Hepatocyte (in vitro differentiated cells): ENCODE results near the gene CACNA1B. TPM values are rescaled to one million over a fixed set of nuclear protein-coding genes. Genes with fewer than 3 reads are reported as not detected.

Source experiments
- DNase-seq: peaks from one replicate; pipeline ENCODE4 v3.0.0-alpha.2; 2016; ENCODE audit warnings: low spot score
- H2AFZ ChIP-seq: fragments of 200-600 bp; sonication (generic); 2 replicates; pipeline ENCODE4 v1.6.0; 2016; ENCODE audit warnings: antibody characterized with exemption, mild to moderate bottlenecking
- H3K27ac ChIP-seq: fragments of 200-600 bp; sonication (generic); 2 replicates; pipeline ENCODE4 v1.5.1; 2016; ENCODE audit warnings: mild to moderate bottlenecking
- H3K27me3 ChIP-seq: fragments of 200-600 bp; sonication (generic); 2 replicates; pipeline ENCODE4 v1.6.1; 2016
- H3K36me3 ChIP-seq: fragments of 200-600 bp; sonication (generic); replicated peaks from 2 replicates; pipeline ENCODE4 v1.5.1; 2016; ENCODE audit warnings: low read depth; ENCODE audit not compliant: insufficient read depth
- H3K4me1 ChIP-seq: fragments of 200-600 bp; sonication (generic); 2 replicates; pipeline ENCODE4 v1.5.1; 2016; ENCODE audit warnings: mild to moderate bottlenecking, moderate library complexity; ENCODE audit not compliant: insufficient read depth
- H3K4me2 ChIP-seq: fragments of 200-600 bp; sonication (generic); 2 replicates; pipeline ENCODE4 v1.6.0; 2016
- H3K4me3 ChIP-seq: fragments of 200-600 bp; sonication (generic); 2 replicates; pipeline ENCODE4 v1.5.1; 2016; ENCODE audit warnings: mild to moderate bottlenecking
- H3K79me2 ChIP-seq: fragments of 200-600 bp; sonication (generic); 2 replicates; pipeline ENCODE4 v1.6.0; 2017; ENCODE audit warnings: mild to moderate bottlenecking
- H3K9me2 ChIP-seq: fragments of 200-600 bp; sonication (generic); replicated peaks from 2 replicates; pipeline ENCODE4 v1.6.0; 2017; ENCODE audit warnings: mild to moderate bottlenecking; ENCODE audit not compliant: insufficient read depth
- H3K9me3 ChIP-seq: fragments of 200-600 bp; sonication (generic); 2 replicates; pipeline ENCODE4 v1.5.1; 2016; ENCODE audit warnings: low read depth, mild to moderate bottlenecking
- H4K20me1 ChIP-seq: fragments of 200-600 bp; sonication (generic); 2 replicates; pipeline ENCODE4 v1.6.0; 2016; ENCODE audit warnings: mild to moderate bottlenecking; ENCODE audit not compliant: insufficient read depth, poor library complexity, severe bottlenecking
- CTCF ChIP-seq: fragments of 200-600 bp; sonication (generic); IDR thresholded peaks from 2 replicates; pipeline ENCODE4 v1.5.1; 2016; ENCODE audit warnings: antibody characterized with exemption, mild to moderate bottlenecking; ENCODE audit not compliant: poor library complexity
- EZH2 ChIP-seq: fragments of 200-600 bp; sonication (generic); IDR thresholded peaks from 2 replicates; pipeline ENCODE4 v1.6.1; 2016; ENCODE audit warnings: antibody characterized with exemption, mild to moderate bottlenecking, borderline replicate concordance
- EZH2phosphoT487 ChIP-seq: fragments of 200-600 bp; sonication (generic); IDR thresholded peaks from one replicate; pipeline ENCODE4 v1.6.1; 2018; ENCODE audit warnings: antibody characterized with exemption, mild to moderate bottlenecking, low read depth, moderate library complexity; ENCODE audit not compliant: unreplicated experiment, severe bottlenecking
- whole genome bisulfite sequencing: methylation state at CpG from one replicate; pipeline ENCODE4 v1.1.6; 2016; ENCODE audit warnings: low lambda C conversion rate; ENCODE audit errors: missing lambda C conversion rate; 5-methylcytosine and 5-hydroxymethylcytosine counted together
- polyA plus RNA-seq: library from polyadenylated mRNA; unstranded; fragments of >200 nt; fragmentation: Nextera tagmentation; extraction: Ambion mirVana; gene quantifications from 2 replicates; pipeline ENCODE4 v1.2.1, GENCODE V29; 2016
- total RNA-seq: library from RNA; depleted of rRNA; stranded (reverse); fragments of >200 nt; gene quantifications from 2 replicates; pipeline ENCODE4 v1.2.3, GENCODE V29; 2014

The CACNA1B gene
- total and polyA plus RNA-seq, 2 experiments from 2014 or later: 0.30 to 0.39 TPM

- WGBS: 69% methylated on average over 9 of the region's 9 CpGs
- Histone ChIP-seq H3K36me3 (no peaks in the 10 kb centered on the region), H3K4me3 (no peak overlapping the region), H3K4me1 (no peaks in the 10 kb centered on the region), H3K27ac (no peak overlapping the region), H3K79me2 (no peaks in the 10 kb centered on the region), H3K4me2 (no peak overlapping the region), H2AFZ (no peak overlapping the region), H3K9me3 (no peaks in the 10 kb centered on the region), H3K27me3 (no peaks in the 10 kb centered on the region), H3K9me2 (no peaks in the 10 kb centered on the region), H4K20me1 (no peaks in the 10 kb centered on the region)
- no peak for TF ChIP-seq EZH2
- DNase-seq: no peak
Measured at GRCh38 chr9:138068601-138069035, 191.0 kb downstream of the CACNA1B start.

- no peak for DNase-seq
- Histone ChIP-seq H3K36me3 (no peaks in the 10 kb centered on the region), H3K79me2 (no peaks in the 10 kb centered on the region), H3K9me2 (no peaks in the 10 kb centered on the region), H3K4me3 (no peak overlapping the region), H3K27me3 (no peaks in the 10 kb centered on the region), H3K4me2 (no peak overlapping the region), H2AFZ (no peak overlapping the region), H3K9me3 (no peaks in the 10 kb centered on the region), H3K4me1 (no peaks in the 10 kb centered on the region), H4K20me1 (no peaks in the 10 kb centered on the region), H3K27ac (no peak overlapping the region)
- 82% methylated on average over 18 of the region's 18 CpGs for WGBS
- TF ChIP-seq EZH2: no peak
- TF ChIP-seq CTCF: no peak
- TF ChIP-seq EZH2phosphoT487: no peak
Measured at GRCh38 chr9:138069731-138070456, 192.3 kb downstream of the CACNA1B start.

GRCh38 chr9:138070815-138071214, 193.2 kb downstream of the CACNA1B start:
- no peaks in the 10 kb centered on the region for H3K9me3 ChIP-seq
- H3K27ac ChIP-seq: no peak overlapping the region
- H3K36me3 ChIP-seq: no peaks in the 10 kb centered on the region
- no peaks in the 10 kb centered on the region for H3K4me1 ChIP-seq
- H3K9me2 ChIP-seq: no peaks in the 10 kb centered on the region
- H3K4me3 ChIP-seq: no peak overlapping the region
- no peak for DNase-seq
- no peaks in the 10 kb centered on the region for H3K27me3 ChIP-seq
- H4K20me1 ChIP-seq: no peaks in the 10 kb centered on the region
- H3K79me2 ChIP-seq: no peaks in the 10 kb centered on the region
- TF ChIP-seq EZH2phosphoT487 (no peak), CTCF (no peak), EZH2 (no peak)
- H2AFZ ChIP-seq: no peak overlapping the region
- WGBS: 89% methylated on average over 8 of the region's 8 CpGs
- H3K4me2 ChIP-seq: no peak overlapping the region

GRCh38 chr9:138071292-138071691, 193.7 kb downstream of the CACNA1B start:
- no peak for DNase-seq
- H4K20me1 ChIP-seq: no peaks in the 10 kb centered on the region
- no peaks in the 10 kb centered on the region for H3K4me1 ChIP-seq
- H3K4me2 ChIP-seq: no peak overlapping the region
- no peaks in the 10 kb centered on the region for H3K79me2 ChIP-seq
- TF ChIP-seq CTCF (no peak), EZH2phosphoT487 (no peak), EZH2 (no peak)
- H3K4me3 ChIP-seq: no peak overlapping the region
- no peak overlapping the region for H3K27ac ChIP-seq
- no peak overlapping the region for H2AFZ ChIP-seq
- no peaks in the 10 kb centered on the region for H3K27me3 ChIP-seq
- no peaks in the 10 kb centered on the region for H3K9me2 ChIP-seq
- WGBS: 96% methylated on average over 14 of the region's 14 CpGs
- no peaks in the 10 kb centered on the region for H3K36me3 ChIP-seq
- H3K9me3 ChIP-seq: no peaks in the 10 kb centered on the region
